Upper lobe of left lung (tissue), 4 donors: ENCODE data around the gene CUBN.

Experiments
- EP300 ChIP-seq, 4 donors: sonication (generic); formaldehyde crosslinking; IDR thresholded peaks; one replicate each; pipeline ENCODE4 v1.5.1; 2017; ENCODE audit warnings: antibody characterized with exemption in 4 of 4, control low read depth in 2 of 4
- TF ChIP-seq, protein P1 (sequence below), 6 experiments: fragments of 450-650 bp in 4 of 6; fragments of 200-600 bp in 2 of 6; sonication (generic) in 2 of 6; IDR thresholded peaks; one replicate each; pipeline ENCODE4 v1.5.1; 2016 to 2019; ENCODE audit warnings: antibody characterized with exemption in 6 of 6

- TF ChIP-seq, protein P1, sequence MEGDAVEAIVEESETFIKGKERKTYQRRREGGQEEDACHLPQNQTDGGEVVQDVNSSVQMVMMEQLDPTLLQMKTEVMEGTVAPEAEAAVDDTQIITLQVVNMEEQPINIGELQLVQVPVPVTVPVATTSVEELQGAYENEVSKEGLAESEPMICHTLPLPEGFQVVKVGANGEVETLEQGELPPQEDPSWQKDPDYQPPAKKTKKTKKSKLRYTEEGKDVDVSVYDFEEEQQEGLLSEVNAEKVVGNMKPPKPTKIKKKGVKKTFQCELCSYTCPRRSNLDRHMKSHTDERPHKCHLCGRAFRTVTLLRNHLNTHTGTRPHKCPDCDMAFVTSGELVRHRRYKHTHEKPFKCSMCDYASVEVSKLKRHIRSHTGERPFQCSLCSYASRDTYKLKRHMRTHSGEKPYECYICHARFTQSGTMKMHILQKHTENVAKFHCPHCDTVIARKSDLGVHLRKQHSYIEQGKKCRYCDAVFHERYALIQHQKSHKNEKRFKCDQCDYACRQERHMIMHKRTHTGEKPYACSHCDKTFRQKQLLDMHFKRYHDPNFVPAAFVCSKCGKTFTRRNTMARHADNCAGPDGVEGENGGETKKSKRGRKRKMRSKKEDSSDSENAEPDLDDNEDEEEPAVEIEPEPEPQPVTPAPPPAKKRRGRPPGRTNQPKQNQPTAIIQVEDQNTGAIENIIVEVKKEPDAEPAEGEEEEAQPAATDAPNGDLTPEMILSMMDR (IDR thresholded peaks at IDR 0.05): no peak
- TF ChIP-seq EP300 (IDR thresholded peaks at IDR 0.05): no peak
Measured at GRCh38 chr10:16927546-16927945, 202.1 kb downstream of the CUBN start.
